ENCODE results near the gene EBNA1BP2. TPM values are rescaled to one million over a fixed set of nuclear protein-coding genes. Genes with fewer than 3 reads are reported as not detected.

EBNA1BP2 gene
- total and polyA plus RNA-seq, 2 of the 13 experiments (the other 11 are each of a cell fraction or from before 2014, with no cell fraction given), result 27.1 to 102 TPM

GRCh38 chr1:43206600-43207228 lies 34.6 kb upstream of the EBNA1BP2 start (continued):
- TF ChIP-seq THAP9 (CRISPR knock-in tag; IDR thresholded peaks at IDR 0.05; ENCODE audit: borderline replicate concordance) (no peak), TEF (CRISPR knock-in tag; IDR thresholded peaks at IDR 0.05) (no peak), ZNF572 (CRISPR knock-in tag; IDR thresholded peaks at IDR 0.05) (no peak), RBM39 (IDR thresholded peaks at IDR 0.05; ENCODE audit: low read depth, low read length, poor library complexity, severe bottlenecking) (no peak), ATF7-NPFF (CRISPR knock-in tag; IDR thresholded peaks at IDR 0.05; ENCODE audit: low read depth) (no peak), NRL (CRISPR knock-in tag; IDR thresholded peaks at IDR 0.05; ENCODE audit: borderline replicate concordance) (no peak), RERE (CRISPR knock-in tag; IDR thresholded peaks at IDR 0.05; ENCODE audit: low read depth) (no peak), ZNF17 (CRISPR knock-in tag; IDR thresholded peaks at IDR 0.05) (no peak), ZNF563 (CRISPR knock-in tag; IDR thresholded peaks at IDR 0.05) (no peak), HMG20B (CRISPR knock-in tag; conservative IDR thresholded peaks at IDR 0.05) (no peak; the same call in 1 of the 2 replicates), PBX3 (CRISPR knock-in tag; IDR thresholded peaks at IDR 0.05; ENCODE audit: borderline replicate concordance) (no peak), USF2 (IDR thresholded peaks at IDR 0.05; ENCODE audit: low read depth, low read length) (no peak), USF2 (CRISPR knock-in tag; IDR thresholded peaks at IDR 0.05; ENCODE audit: borderline replicate concordance) (no peak), ZNF296 (CRISPR knock-in tag; conservative IDR thresholded peaks at IDR 0.05) (no peak)
